ENCODE results near the gene CCDC201.

The CCDC201 gene, protein sequence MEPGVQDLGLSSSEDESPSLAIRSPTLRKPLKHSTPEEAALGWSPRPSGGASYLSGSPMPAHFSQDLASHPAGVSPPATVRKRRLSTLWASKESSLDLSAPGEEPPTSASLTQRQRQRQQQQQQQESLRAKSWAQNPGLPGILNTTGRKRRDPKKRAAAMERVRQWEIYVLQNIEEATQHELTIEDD

GRCh38 chr7:45873035-45873354, at the start of gene CCDC201:
Gene CCDC201 (minus strand): TSS chr7:45873082. CDS start chr7:45873007, 75 bp downstream.
- DNase-seq (ENCODE audit: low spot score), result no peak

GRCh38 chr7:45921699-45922519, 49.0 kb upstream of the CCDC201 start:
- peak; percentile 64 for TF ChIP-seq CTCF (IDR thresholded peaks at IDR 0.05; ENCODE audit: extremely low read depth, insufficient read depth, missing control alignments)
- DNase-seq (ENCODE audit: low spot score), result no peak
- in situ Hi-C loops (cut with MboI; ENCODE audit: low pct_unique_long_range_greater_than_20kb, low sequenced_read_pairs, unreplicated experiment), result loop anchor here (25.0 kb wide), 1 partner anchor 1265 kb away; no protein-coding TSS in a partner anchor

More at GRCh38 chr7:45873035-45873354, at the start of gene CCDC201:
- in situ Hi-C loops (cut with MboI; ENCODE audit: low pct_unique_long_range_greater_than_20kb, low sequenced_read_pairs, unreplicated experiment), result loop anchor here (25.0 kb wide), 2 partner anchors 211 to 711 kb away; partner anchors contain the start of gene RAMP3
- TF ChIP-seq CTCF (IDR thresholded peaks at IDR 0.05; ENCODE audit: extremely low read depth, insufficient read depth, missing control alignments), result no peak

DNA sequence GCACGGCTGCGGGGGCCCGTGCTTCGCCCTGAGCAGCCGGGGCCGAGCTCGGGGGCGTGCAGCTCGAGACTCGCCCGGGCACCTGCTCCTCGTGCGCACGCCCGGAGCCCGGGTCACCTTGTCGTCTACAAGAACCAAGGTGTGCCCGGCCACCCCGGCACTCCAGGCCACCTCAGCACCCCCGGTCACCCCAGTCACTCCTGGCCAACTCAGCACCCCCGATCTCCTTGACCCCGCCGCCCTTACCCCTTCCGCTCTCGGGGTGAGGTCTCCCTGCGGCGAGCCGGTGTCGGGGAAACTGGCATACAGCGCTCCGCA, 48.5 kb upstream of the CCDC201 start:
- no peak for DNase-seq (ENCODE audit: low spot score)
- in situ Hi-C loops (cut with MboI; ENCODE audit: low pct_unique_long_range_greater_than_20kb, low sequenced_read_pairs, unreplicated experiment), result loop anchor here (25.0 kb wide), 1 partner anchor 1266 kb away; no protein-coding TSS in a partner anchor
- TF ChIP-seq CTCF (IDR thresholded peaks at IDR 0.05; ENCODE audit: extremely low read depth, insufficient read depth, missing control alignments), result no peak

DNA sequence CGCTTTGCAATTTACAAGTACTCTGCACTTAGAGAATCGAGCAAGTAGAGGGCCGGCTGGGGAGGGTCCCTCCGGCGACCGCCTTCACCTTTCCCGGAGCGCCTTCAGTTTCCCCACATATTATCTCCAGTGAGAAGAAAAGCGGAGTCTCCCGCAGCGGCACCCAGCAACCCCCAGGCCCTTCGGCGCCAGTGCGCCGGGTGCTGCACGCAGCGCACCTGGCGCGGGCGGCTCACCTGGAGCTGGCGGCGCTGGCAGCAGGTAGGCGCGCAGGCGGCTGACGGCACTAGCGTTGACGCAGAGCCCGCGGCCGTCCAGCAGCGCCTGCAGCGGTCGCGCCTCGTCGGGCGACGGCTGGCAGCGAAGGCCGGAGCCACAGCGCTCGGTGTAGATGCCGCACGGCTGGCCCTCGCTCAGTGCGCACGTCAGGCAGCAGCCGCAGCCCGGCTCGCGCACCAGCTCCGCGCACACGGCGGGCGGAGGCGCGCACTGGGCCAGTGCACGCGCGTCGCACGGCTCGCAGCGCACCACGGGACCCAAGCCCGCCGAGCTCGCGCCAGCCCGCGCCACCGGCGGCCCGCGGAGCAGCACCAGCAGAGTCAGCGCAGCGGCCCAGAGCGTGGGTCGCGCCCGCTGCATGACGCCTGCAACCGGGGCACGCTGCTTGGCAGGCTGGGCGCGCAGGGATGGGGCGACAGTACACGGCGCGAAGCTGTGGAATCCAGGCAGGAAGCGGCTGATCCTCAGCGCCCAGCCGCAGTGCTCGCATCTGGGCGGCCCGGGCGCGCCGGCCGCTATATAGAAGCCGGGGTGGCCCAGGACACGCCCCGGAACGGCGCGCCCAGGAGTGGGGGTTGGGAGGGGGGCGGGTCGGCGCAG, 47.9 kb upstream of the CCDC201 start, which contains the start of gene IGFBP3:
IGFBP3 (minus strand) TSS at position 771 of the 879 bp plus-strand sequence; CDS start at position 639, 132 bp downstream.
- in situ Hi-C loops (cut with MboI; ENCODE audit: low pct_unique_long_range_greater_than_20kb, low sequenced_read_pairs, unreplicated experiment), result loop anchor here (25.0 kb wide), 1 partner anchor 1267 kb away; no protein-coding TSS in a partner anchor
- no peak for TF ChIP-seq CTCF (IDR thresholded peaks at IDR 0.05; ENCODE audit: extremely low read depth, insufficient read depth, missing control alignments)
- peak; percentile 49 for DNase-seq (ENCODE audit: low spot score)

GRCh38 chr7:45919993-45920459, 47.1 kb upstream of the CCDC201 start:
- in situ Hi-C loops (cut with MboI; ENCODE audit: low pct_unique_long_range_greater_than_20kb, low sequenced_read_pairs, unreplicated experiment), result loop anchor here (10.0 to 25.0 kb wide), 2 partner anchors 1165 to 1267 kb away; no protein-coding TSS in a partner anchor
- no peak for TF ChIP-seq CTCF (IDR thresholded peaks at IDR 0.05; ENCODE audit: extremely low read depth, insufficient read depth, missing control alignments)

More at GRCh38 chr7:45919993-45920459, 47.1 kb upstream of the CCDC201 start:
- DNase-seq (ENCODE audit: low spot score), result no peak

Data from GM13977 (cell line).